HG03039 (cell line): ENCODE results near the gene OR10G3.
"Not testable (repeated sequence)": the region's sequence is repeated elsewhere in the genome, so short reads cannot be mapped to it uniquely, and the experiment has no call there.

ENCODE experiments used
- ATAC-seq: cut with Tn5 transposase; IDR thresholded peaks from one replicate; pipeline ENCODE4 v1.9.1; 2021; ENCODE audit warnings: mild to moderate bottlenecking, moderate library complexity; ENCODE audit not compliant: unreplicated experiment

Gene OR10G3, protein sequence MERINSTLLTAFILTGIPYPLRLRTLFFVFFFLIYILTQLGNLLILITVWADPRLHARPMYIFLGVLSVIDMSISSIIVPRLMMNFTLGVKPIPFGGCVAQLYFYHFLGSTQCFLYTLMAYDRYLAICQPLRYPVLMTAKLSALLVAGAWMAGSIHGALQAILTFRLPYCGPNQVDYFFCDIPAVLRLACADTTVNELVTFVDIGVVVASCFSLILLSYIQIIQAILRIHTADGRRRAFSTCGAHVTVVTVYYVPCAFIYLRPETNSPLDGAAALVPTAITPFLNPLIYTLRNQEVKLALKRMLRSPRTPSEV

DNA sequence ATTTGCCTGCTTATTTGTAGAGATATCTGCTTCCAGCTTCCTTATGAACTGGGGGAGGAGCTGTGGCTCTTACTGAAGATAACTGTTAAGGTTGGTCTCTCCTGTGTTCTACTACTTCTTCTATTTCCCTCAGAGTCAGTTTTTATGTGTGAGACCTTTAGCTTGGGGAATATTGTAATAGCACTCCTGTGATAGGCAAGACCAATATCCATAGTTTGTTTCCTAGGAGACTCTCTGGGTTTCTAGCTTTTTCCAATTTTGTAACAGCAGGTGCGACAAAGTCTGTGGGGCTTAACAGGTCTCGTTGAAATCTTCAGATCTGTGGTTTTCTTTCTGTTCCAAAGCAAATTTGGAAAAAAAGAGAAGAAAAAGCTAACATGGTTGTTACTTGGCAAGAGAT is at the start of gene OR10G3:
OR10G3 (minus strand) TSS at position 101 of the 400 bp plus-strand sequence. CDS start 9,332 bp downstream, outside the sequence.
- ATAC-seq = no peak

DNA sequence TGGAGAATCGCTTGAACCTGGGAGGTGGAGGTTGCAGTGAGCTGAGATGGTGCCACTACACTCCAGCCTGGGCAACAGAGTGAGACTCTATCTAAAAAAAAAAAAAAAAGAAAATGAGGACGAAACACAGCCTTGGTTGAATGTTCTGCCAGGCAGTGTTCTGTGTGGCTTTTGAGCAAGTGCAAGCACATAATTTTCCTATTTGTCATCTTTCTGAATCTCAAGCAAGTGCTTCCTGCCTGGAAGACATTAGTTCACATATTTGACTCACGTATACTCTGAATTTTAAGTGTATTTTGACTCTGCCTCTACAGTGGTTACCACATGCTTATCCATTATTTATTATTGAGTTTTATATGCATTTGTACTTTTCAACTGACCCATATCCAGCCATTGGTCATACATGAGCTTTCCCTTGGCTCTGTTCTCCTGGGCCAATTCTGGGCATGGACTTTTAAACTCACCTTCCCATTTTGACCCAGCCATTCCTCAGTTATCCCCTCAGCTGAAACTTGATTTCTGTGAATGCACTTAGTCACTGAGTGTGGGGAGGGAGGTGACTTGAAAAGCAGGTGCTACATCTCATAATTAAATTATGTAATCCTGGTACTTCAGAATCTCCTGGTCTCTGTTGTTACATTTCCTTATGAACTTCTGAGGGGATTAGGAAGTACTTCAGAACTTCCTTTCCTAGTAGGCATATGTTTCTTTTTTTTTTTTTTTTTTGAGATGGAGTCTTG is 46.8 kb upstream of the OR10G3 start:
- ATAC-seq = no peak

DNA sequence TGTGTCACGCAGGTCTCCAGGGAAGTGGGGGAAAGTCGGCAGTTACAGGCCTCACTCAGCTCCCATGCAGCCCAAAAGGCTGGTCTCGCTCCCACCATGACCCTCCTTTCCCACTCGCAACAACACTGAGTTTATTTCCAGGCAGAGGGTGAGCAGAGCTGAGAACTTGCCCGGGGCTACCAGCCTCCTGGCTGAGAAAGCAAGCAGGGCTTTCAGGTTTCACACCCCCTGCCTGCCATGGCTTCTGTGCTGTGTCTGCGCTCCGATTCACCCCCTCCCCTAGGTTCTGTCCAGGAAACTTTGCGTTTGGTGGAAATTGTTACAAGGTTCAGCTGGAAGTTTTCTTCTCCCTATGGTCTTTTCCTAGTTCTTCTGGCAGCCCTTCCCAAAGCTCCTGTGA is 37.7 kb upstream of the OR10G3 start:
- no peak for ATAC-seq

DNA sequence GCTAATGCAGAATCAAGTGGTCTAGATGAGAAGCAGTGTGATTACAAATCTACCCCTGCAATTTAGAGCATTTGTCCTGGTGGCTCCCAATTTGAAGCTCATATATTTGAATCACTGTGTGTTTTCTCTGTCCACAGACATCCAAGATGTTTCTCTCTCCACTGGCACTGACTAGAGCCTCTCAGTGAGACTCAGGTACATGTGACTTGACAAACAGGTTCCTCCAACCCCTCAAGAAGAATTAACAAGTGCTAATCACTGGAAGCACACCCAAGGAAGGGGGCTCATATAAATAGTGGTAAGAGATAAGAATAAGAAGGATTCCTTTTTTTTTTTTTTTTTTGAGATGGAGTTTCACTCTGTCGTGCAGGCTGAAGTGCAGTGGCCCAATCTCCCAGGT is 34.4 kb upstream of the OR10G3 start:
- no peak for ATAC-seq

DNA sequence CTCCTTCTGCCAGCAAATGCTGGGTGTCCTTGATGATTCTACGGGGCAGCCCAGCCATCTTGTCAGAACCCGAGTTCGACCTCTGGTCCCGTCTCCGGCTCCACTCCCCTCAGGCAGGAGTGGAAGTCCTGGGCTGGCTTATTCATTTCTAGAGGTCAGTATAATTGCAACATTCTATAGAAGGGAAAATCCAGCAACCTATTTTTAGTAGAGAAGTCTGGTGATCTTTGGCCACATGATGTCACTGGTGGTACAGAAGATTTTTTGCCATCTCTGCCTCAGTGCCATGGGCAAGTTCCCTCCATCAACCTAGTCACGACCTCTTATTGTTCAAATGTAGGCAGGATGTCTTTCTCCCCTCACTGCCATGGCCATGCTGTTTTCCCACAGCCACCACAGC is 32.4 kb upstream of the OR10G3 start:
- ATAC-seq = no peak

DNA sequence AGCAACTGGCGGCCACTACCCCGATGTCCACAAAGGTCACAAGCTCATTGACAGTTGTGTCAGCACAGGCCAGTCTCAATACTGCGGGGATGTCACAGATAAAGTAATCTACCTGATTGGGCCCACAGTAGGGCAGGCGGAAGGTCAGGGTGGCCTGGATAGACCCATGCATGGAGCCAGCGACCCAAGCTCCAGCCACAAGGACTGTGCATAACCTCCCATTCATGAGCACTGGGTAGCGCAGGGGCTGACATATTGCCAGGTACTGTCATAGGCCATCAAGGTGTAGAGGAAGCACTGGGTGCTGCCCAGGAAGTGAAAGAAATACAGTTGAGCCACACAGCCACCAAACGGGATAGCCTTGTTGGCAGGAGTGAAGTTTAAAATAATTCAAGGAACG is 22.3 kb upstream of the OR10G3 start:
- not testable (repeated sequence) for ATAC-seq

DNA sequence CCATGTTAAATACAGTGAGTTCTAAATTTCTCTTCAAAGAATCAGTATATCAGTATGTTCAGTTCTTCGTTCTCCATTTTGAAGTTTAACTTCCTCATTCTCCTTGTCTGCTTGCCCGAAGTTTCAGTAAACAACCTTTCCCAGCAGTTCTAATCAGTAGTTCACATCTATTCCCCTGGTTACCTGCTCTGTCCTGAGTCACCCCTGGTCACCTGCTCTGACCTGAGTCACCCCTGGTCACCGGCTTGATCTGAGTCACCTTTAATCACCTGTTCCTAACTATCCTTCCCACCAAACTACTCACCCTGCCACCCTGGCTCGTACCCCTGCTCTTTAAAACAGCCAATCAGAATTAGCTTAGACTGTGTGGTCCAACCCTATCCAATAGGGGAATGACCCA is 9.4 kb upstream of the OR10G3 start:
- no peak for ATAC-seq

DNA sequence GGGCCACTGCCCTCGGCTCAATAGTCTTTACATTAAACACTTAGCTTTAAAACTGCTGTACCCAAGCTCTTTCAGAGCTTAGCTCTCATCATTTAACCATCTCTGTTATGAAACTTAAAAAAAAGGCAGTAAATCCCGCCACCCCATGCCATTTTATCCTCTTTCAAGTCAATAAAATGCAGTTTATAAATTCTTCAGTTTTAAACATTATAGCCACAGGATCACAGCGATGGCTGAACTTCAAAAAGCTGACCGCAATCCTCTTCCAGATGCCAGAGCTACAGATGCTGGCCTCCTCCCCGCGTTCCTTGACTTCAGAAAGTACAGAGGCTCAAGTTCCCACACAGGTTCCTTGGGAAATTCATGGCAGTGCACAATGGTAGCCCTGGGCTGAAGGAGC is 4.2 kb downstream of the OR10G3 start:
- no peak for ATAC-seq

DNA sequence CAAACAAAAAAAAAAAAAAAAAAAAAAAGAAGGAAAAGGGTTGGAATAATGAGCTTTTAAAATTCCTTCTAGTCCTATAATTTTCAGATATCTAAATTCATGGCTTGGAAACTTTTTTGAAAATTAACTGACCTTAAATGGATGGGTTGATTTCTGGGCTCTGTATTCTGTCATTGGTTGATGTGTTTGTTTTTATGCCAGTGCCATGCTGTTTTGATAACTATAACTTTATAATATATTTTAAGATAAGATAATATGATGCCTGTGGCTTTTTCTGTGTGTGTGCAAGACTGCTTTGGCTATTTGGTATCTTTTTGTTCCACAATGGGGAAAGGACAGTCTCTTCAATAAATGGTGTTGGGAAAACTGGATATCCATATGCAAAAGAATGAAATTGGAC is 7.3 kb downstream of the OR10G3 start:
- ATAC-seq = no peak

DNA sequence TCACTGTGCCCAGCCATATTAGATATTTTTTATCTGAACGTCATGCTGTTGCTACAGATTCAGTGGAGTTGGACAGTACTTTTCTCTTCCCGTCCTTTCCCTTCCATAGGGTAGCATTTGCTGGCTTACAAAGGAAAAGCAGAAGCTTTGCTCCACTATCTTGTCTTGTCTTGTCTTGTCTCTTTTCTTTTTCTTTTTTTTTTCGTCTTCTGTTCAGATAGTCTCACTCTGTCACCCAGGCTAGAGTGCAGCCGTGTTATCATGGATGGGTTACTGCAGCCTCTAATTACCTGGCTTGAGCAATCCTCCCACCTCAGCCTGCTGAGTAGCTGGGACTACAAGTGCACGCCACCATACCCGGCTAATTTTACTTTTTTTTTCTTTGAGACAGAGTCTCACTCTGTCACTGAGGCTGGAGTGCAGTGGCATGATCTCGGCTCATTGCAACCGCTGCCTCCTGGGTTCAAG is 21.1 kb downstream of the OR10G3 start:
- ATAC-seq = no peak

DNA sequence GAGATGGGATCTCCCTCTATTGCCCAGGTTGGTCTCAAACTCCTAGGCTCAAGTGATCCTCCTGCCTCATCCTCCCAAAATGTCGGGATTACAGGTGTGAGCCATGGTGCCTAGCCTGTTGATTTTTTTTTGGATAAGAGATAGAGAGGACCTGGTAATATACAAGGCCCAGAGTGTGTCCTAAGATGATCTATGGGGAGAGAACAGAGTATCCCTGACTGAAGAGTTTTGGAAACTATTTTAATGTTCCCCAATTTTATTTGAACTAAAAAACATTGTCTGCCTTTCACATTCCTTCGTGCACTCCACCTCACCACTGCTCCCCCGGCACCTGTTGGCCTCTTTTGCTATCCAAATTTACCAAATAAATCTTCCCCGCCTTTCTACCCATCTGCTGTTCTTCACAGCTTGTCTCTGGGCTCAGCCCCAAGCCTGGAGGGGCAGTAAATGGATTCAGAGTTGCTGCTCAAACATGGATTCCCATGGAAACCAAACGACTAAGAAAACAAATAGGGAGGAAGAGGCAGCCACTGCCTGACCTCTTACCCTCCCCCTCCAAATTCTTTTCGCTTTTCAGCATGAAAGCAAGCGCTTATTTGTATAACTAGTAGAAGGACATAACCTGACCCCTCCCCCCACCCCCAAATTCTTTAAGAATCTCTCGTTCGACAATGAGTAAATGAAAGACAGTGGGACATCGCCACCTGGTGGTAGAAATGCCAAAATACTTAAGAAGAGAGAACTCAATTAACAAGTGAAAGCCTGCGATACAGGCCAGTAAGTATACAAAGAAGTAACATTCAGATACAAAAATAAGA is 22.6 kb downstream of the OR10G3 start:
- no peak for ATAC-seq

DNA sequence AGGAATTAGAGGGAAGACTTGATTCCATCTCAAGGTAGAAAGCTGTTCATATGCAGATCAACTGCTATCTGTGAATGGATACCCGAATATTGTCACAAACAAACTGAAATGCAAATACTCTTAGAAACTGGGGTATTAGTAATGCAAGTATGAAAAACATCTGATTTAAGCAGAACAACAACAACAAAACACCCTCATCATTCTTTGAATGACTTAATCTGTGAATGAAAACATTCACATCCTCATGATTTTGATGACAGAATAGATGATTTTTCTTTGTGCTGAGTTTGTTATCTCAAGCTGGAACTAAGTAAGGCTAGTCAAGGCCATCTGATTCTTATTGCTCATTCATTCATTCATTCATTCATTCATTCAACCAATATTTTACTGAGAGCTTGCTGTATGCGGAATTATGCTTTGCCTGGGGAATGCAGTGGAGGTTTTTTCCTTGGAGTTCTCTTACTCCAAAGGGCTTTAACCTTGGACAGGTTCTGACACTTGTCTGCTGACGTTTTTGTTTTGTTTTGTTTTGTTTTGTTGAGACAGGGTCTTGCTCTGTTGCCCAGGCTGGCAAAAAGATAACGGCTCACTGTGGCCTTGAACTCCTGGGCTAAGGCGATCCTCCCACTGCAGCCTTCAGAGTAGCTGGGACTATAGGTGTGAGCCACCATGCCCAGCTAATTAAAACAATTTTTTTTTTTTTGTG is 23.3 kb downstream of the OR10G3 start:
- no peak for ATAC-seq

DNA sequence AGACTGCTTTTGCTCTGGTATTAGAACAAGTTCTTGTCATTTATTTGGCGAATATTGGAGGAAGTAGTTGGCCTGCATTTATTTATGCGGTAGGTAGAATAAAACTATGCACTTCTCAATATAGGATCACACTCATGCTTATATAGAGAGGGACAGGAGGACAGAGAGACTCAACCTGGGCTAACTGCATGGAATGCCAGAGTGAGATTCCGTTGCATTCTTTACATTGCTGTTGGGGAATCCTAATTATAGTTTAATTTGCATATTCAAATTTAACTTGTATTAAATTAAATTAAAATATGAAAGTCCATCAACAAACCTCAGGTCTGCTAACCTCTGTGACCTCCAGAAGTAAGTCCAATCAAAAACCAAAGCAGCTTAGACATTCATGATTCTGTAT is 26.6 kb downstream of the OR10G3 start:
- ATAC-seq = no peak

DNA sequence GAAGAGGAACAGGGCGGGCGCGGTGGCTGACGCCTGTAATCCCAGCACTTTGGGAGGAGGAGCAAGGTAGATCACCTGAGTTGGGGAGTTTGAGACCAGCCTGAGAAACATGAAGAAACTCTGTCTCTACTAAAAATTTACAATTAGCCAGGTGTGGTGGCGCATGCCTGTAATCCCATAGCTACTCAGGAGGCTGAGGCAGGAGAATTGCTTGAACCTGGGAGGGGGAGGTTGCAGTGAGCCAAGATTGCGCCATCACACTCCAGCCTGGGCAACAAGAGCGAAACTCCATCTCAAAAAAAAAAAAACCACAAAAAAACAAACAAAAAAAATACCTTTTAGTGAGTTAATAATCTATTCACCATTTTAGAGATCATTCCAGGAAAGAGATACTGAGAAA is 35.3 kb downstream of the OR10G3 start:
- not testable (repeated sequence) for ATAC-seq

DNA sequence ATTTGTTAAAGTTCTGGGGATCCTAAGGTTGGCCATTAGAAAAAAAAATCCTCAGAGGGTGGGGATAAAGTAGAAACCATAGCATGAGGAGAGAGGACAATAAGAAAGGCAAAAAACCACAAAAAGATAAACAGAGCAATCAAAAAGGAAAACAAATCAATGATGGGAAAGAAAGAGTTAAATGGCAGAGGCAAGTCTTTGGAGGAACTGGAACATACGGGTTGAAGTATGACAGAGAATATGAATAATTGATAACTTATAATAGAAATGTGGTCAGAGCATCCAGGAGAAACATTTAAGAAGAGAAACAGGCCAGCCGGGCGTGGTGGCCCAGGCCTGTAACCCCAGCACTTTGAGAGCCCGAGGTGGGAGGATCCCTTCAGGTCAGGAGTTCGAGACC is 35.9 kb downstream of the OR10G3 start:
- ATAC-seq = no peak

DNA sequence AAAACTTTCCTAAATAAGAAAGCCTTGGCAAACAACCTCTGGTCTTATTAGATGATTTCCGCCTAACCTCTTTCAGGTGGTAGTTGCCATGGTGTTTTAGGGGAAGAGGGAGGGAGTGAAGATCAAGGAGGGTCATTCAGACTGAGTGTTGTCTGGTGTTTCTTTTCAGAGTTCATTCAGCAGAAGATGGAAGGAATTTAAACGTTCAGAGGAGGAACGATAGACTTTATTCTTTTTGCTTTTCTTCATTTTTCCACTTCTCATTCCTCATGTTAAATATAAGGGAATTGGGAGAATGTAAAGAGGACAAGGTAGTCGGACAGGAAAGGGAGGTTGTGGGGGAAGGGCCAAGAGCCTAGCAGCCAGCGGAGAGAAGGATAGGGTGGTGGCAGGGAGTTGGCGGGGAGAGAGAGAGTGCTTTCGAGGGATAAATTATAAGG is 36.3 kb downstream of the OR10G3 start:
- no peak for ATAC-seq

DNA sequence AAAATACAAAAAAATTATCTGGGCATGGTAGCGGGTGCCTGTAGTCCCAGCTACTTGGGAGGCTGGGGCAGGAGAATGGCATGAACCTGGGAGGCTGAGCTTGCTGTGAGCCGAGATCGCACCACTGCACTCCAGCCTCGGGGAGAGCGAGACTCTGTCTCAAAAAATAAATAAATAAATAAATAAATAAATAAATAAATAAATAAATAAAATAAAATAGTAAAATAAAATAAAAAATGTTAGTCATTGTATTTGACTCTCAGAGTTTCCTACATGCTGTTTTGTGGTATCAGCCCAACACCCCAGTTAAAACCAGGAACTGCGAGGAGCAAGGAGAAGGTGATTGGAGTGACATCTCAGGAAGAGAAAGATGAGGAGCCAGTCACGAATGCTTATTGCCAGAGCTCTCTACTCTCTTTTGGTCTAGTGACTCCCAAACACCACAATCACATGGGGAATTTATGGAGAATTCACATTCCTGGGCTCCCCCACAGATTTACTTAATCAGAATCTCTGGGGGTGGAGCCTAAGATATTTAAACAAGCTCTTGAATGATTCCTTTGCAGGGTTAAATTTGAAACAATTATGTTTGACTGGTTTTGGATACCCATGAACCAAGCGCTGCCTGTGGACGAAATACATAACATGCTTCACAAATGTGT is 38.3 kb downstream of the OR10G3 start:
- no peak for ATAC-seq

DNA sequence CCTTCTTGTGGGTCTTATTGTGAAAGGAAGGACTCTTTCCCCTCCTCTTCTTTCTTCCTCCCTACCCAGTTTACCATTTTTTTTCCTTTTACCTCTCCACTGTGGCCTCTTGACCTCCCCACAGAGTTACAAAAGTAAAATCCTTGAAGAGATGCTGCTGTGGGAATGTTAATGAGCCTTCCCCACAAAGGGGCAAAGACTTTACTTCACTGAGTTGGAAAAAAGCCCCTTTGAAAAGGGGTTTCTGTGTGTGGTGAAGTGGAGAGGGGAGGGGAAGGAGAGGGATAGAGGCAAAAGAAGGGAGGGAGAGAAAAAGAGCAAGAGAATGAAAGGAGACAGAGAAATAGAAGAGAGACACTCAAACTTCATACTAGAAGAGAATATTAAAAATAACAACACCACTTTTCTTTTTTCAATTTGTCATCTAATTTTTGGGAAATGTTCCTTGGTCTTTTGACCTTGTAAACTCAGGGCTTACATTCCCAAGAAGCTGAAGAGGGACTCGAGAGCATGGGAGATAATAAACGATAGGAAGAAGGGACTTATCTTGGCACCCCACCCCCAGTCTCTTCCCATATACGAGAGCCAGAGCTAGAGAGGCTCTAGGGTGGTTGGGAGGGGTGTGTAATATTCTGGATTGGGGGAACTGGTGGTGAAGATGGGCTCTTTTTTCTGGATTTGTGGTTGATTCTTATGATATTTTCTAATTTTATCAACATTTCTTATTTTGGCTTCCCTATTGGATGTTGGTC is 40.5 kb downstream of the OR10G3 start:
- ATAC-seq = no peak

DNA sequence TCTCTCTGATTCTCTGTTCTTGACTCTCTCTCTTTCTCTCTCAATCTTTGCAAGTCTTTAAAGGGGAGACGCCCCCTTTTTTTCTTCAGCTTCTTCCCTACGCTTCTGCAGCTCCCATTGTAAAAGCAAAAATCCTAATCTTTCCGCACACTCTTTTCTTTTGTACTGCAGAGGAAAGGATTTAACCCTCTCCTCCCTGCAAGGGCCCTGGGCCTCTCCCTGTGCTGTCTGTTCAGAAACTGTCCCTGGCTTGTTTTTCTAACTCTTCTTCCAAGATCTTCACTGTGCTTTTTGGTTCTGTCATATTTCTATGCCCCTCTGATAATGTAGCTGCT is 42.8 kb downstream of the OR10G3 start:
- ATAC-seq = no peak
